SU-DHL-6 (cell line): ENCODE data around the gene UPK2.
A peak's percentile ranks its signal among the peaks of the same experiment; 100 is the strongest.

Source experiments
- H2AFZ ChIP-seq: fragments of 200-600 bp; sonication (generic); 2 replicates; pipeline ENCODE4 v1.6.1; 2014; ENCODE audit warnings: low read depth, mild to moderate bottlenecking, moderate library complexity, mixed read lengths, antibody characterized with exemption, low read length; ENCODE audit not compliant: severe bottlenecking
- H3F3A ChIP-seq: fragments of 200-600 bp; shearing (Covaris generic); 2 replicates; pipeline ENCODE4 v1.6.0; 2016; ENCODE audit warnings: antibody characterized with exemption, mild to moderate bottlenecking; ENCODE audit not compliant: insufficient read depth
- H3K27ac ChIP-seq: fragments of 200-600 bp; sonication (generic); 2 replicates; pipeline ENCODE4 v1.5.1; 2016; ENCODE audit warnings: low read depth, mild to moderate bottlenecking, low read length, moderate library complexity, mixed read lengths
- H3K27me3 ChIP-seq: fragments of 200-600 bp; sonication (generic), shearing (Covaris generic); 2 replicates; pipeline ENCODE4 v1.6.0; 2014; ENCODE audit warnings: mild to moderate bottlenecking, low read length
- H3K36me3 ChIP-seq: fragments of 200-600 bp; sonication (generic); 2 replicates; pipeline ENCODE4 v1.6.1; 2014; ENCODE audit warnings: mild to moderate bottlenecking, low read length, mixed read lengths
- H3K4me2 ChIP-seq: fragments of 300-600, 200-600 bp; shearing (Covaris generic), sonication (generic); 2 replicates; pipeline ENCODE4 v1.6.0; 2014; ENCODE audit warnings: low read length, low read depth, mild to moderate bottlenecking; ENCODE audit not compliant: poor library complexity, severe bottlenecking
- H3K4me3 ChIP-seq: fragments of 200-600 bp; sonication (generic); 2 replicates; pipeline ENCODE4 v1.5.1; 2014; ENCODE audit warnings: antibody characterized with exemption, low read length, mild to moderate bottlenecking, mixed read lengths; ENCODE audit not compliant: insufficient read depth, poor library complexity, severe bottlenecking
- H3K79me2 ChIP-seq: fragments of 200-600 bp; sonication (generic); 2 replicates; pipeline ENCODE4 v1.6.1; 2014; ENCODE audit warnings: mild to moderate bottlenecking, low read length, moderate library complexity; ENCODE audit not compliant: insufficient read depth
- H3K9ac ChIP-seq: fragments of 200-600 bp; sonication (generic); 2 replicates; pipeline ENCODE4 v1.7.0; 2014; ENCODE audit warnings: mild to moderate bottlenecking, low read length
- H3K9me2 ChIP-seq: fragments of 200-600 bp; sonication (generic); replicated peaks from 2 replicates; pipeline ENCODE4 v1.6.1; 2014; ENCODE audit warnings: low read length; ENCODE audit not compliant: insufficient read depth
- H3K9me3 ChIP-seq: fragments of 200-600 bp; sonication (generic); 2 replicates; pipeline ENCODE4 v1.6.1; 2014; ENCODE audit warnings: low read length, mixed read lengths; ENCODE audit not compliant: insufficient read depth
- H4K20me1 ChIP-seq: fragments of 200-600 bp; sonication (generic); 2 replicates; pipeline ENCODE4 v1.6.1; 2014; ENCODE audit warnings: low read depth, mild to moderate bottlenecking, antibody characterized with exemption, low read length, moderate library complexity, mixed read lengths
- CTCF ChIP-seq: fragments of 200-600 bp; sonication (generic); IDR thresholded peaks from one replicate; pipeline ENCODE4 v1.5.1; 2017; ENCODE audit warnings: antibody characterized with exemption, mild to moderate bottlenecking, low read length, moderate library complexity; ENCODE audit not compliant: insufficient read depth, poor library complexity, severe bottlenecking
- EZH2phosphoT487 ChIP-seq: fragments of 200-600 bp; sonication (generic), shearing (Covaris generic); conservative IDR thresholded peaks from 2 replicates; pipeline ENCODE4 v1.6.1; 2018; ENCODE audit warnings: mild to moderate bottlenecking, antibody characterized with exemption, low read length, moderate library complexity, mixed read lengths

The UPK2 gene

GRCh38 chr11:118928101-118928869 is 27.8 kb upstream of the UPK2 start:
- H3K4me2 ChIP-seq = peak overlapping the region; percentile 85
- peak overlapping the region; percentile 69 for H2AFZ ChIP-seq
- peak overlapping the region; percentile 63 for H3K9ac ChIP-seq
- H3K27ac ChIP-seq = peak overlapping the region; percentile 84
- no peaks in the 10 kb centered on the region for H3K79me2 ChIP-seq
- H3K36me3 ChIP-seq = no peaks in the 10 kb centered on the region
- H4K20me1 ChIP-seq = no peaks in the 10 kb centered on the region
- H3K27me3 ChIP-seq = no peaks in the 10 kb centered on the region
- H3F3A ChIP-seq = peaks cover 19% of the 10 kb centered on the region
- peak overlapping the region; percentile 68 for H3K4me3 ChIP-seq
- TF ChIP-seq EZH2phosphoT487 = no peak
- TF ChIP-seq CTCF = peak; percentile 84
- H3K9me3 ChIP-seq = no peaks in the 10 kb centered on the region
- no peaks in the 10 kb centered on the region for H3K9me2 ChIP-seq

GRCh38 chr11:118928870-118929500 is 27.1 kb upstream of the UPK2 start:
- TF ChIP-seq EZH2phosphoT487 (no peak), CTCF (no peak)
- Histone ChIP-seq H3K9ac (peak overlapping the region; percentile 63), H3K27ac (peak overlapping the region; percentile 84)

GRCh38 chr11:118929501-118930093 is 26.5 kb upstream of the UPK2 start:
- H3K36me3 ChIP-seq = no peaks in the 10 kb centered on the region
- peak overlapping the region; percentile 68 for H3K4me3 ChIP-seq
- H3K4me2 ChIP-seq = peak overlapping the region; percentile 85
- H3K9ac ChIP-seq = peak overlapping the region; percentile 63
- no peaks in the 10 kb centered on the region for H3K9me2 ChIP-seq
- H3K79me2 ChIP-seq = no peaks in the 10 kb centered on the region
- peaks cover 19% of the 10 kb centered on the region for H3F3A ChIP-seq
- H4K20me1 ChIP-seq = no peaks in the 10 kb centered on the region
- H3K9me3 ChIP-seq = no peaks in the 10 kb centered on the region
- TF ChIP-seq EZH2phosphoT487 (no peak), CTCF (no peak)
- peak overlapping the region; percentile 60 for H2AFZ ChIP-seq
- no peaks in the 10 kb centered on the region for H3K27me3 ChIP-seq
- H3K27ac ChIP-seq = peak overlapping the region; percentile 84

More at GRCh38 chr11:118928870-118929500, 27.1 kb upstream of the UPK2 start:
- Histone ChIP-seq H2AFZ (peak overlapping the region; percentile 69), H3F3A (peaks cover 19% of the 10 kb centered on the region), H3K36me3 (no peaks in the 10 kb centered on the region), H3K9me3 (no peaks in the 10 kb centered on the region), H4K20me1 (no peaks in the 10 kb centered on the region), H3K4me3 (peak overlapping the region; percentile 68), H3K79me2 (no peaks in the 10 kb centered on the region), H3K27me3 (no peaks in the 10 kb centered on the region), H3K4me2 (peak overlapping the region; percentile 85), H3K9me2 (no peaks in the 10 kb centered on the region)
